ENCODE measurements around the gene SLAMF7.
A peak's percentile ranks its signal among the peaks of the same experiment; 100 is the strongest.
"Not testable (repeated sequence)": the region's sequence is repeated elsewhere in the genome, so short reads cannot be mapped to it uniquely, and the experiment has no call there.

The SLAMF7 gene

GRCh38 chr1:160720356-160721085, 18.5 kb upstream of the SLAMF7 start:
- peak; percentile 27 for DNase-seq (ENCODE audit: low spot score)

GRCh38 chr1:160721473-160721872, 17.6 kb upstream of the SLAMF7 start:
- DNase-seq (ENCODE audit: low spot score): no peak

DNA sequence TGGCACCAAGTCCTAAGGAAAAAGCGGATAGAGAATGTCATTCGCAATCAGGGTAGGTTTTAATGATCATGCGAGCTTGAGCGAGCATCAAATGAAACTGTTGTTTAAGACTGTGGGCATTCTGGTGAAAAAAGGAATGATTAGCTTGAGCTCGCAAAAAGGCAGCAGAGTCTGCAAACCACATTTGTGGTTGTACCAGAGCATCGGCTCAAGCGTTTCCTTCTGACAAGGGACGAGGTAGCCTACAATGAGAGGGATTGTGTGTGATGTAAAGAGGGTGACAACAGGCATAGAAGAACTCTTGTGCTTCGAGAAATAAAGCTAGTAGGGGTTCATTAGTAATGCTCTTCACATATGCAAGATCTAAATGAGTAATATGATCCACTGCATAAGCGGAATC, 16.3 kb upstream of the SLAMF7 start:
- no peak for DNase-seq (ENCODE audit: low spot score)

DNA sequence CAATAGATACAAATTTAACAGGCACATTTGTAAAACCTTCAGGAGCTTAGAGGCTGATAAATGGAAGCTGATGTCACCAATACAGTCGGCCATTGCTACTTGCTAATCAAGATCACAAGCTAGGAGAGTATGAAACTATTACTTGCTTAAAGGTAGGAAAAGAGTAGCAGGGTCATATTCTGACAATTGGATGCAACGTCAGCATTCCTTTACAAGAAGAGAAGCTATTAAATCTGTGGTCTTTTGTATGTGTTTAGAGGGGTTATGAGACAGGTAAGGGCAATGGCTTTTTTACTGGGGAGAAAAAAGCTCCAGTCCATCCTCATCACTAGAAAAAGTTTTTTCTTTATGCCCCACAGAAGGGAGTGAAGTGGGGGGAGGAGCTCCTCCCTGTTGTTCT, 15.7 kb upstream of the SLAMF7 start:
- no peak for DNase-seq (ENCODE audit: low spot score)

DNA sequence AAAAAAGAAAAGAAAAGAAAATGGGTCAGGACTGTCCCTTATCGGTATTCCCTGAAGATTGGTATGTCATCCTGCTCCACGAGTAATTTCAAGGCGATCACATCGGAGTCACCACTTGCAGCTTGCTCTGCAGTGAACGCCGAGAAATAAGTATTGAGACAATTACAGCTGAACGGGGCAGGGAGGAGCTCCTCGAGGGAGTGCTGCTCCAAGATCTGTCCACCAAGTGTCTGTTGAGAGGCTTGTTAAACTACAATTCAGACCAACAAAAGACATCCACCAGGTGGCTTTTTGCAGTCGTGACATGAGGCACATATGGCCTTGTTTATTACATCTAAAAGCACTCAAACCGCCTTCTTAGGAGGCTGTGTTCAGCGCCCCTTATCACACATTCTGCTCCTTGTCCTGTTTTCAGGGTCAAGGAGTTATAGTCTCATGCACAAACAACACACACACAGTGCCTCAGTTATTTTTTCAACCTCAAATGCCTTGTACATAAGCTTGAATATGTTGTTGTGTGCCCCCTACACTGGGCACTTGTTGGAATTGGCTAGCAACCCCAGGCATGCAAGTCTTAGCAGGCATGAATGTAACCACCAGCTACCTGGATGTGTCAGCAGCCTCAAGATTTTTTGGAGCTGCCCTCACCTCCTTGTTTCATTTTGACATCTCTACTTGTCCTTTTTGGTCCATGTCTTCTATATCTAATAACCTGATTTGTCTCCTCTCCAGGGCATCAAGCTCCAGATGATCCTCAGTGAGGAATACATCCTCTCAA, 14.4 kb upstream of the SLAMF7 start:
- DNase-seq (ENCODE audit: low spot score): no peak

DNA sequence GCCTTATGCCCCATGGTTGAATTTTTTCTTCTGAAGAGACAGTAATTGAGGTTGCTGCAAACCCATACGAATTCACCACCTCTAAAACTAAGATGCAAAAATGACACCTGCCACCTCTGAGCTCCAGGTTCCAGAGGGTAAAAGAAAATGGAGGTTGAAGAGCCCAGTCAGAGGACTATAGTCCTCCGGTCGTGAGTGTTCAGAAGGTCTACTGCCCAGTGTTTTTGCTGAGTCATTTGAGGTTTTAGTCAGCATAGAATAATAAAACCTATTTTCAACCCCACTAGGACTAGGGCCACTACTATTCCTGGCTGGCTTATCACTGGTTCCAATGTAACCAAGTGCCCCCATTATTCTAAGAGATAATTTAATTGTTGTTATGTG, 12.9 kb upstream of the SLAMF7 start:
- DNase-seq (ENCODE audit: low spot score): peak; percentile 47

DNA sequence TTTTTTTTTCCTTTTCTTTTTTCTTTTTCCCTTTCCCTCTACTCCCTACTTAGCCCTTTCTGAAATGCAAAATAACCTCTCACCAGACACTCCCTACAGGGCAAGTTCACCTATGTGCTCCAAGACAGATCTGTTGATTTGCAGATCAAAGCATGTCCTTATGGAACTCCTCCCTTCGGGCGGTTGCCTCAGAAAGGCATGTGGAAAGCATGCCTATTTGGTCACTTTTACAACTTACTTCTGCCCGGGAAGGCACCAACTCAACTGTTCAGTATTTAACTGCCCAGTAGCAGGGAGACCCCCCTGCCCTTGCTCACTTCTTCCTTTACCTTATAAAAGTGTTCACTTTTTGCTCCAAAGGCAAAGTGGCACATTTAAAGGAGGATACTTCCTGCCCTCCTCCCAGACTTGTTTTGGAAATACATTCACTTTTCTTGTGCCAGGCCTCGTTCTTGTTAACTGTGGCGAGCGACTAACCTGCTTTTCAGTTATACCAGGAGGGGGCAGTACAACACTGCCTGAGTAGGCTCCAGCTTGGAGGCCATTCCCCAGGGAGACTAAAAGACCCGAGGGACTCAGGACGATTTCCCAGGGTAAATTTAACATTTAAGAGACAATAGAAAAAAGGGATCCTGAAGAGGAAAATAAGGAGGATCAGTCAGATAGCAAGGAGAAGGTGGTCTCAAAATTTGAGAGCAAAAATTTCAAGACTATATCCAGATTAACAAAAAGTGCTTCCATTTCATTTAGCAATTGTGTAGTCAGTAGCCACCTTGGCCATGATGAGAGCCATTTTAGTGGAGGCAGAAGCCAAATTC, 12.3 kb upstream of the SLAMF7 start:
- peak; percentile 80 for DNase-seq (ENCODE audit: low spot score)

- no peak for DNase-seq (ENCODE audit: low spot score)
Measured at GRCh38 chr1:160727316-160727640, 11.8 kb upstream of the SLAMF7 start.

GRCh38 chr1:160731564-160731963, 7.5 kb upstream of the SLAMF7 start:
- DNase-seq (ENCODE audit: low spot score): not testable (repeated sequence)

- DNase-seq (ENCODE audit: low spot score): no peak
Measured at GRCh38 chr1:160731990-160732389, 7.1 kb upstream of the SLAMF7 start.

DNA sequence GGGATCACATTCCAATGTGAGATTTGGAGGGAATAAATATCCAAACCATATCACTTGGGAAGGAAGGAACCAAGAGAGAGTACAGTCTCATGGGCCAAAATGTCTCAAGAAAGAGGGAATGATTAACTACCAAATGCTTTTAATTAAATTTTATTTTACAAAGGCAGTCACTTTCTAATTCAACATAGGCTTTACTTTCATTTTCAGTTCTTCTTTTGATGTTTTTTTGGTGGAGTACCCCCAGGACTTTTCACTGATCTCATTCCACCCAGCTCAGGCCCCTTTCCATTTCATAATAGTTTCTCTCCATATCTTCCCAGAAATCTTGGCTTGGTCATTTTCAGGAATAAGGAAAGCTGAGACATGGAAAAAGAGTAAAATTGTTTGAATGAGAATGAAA, 5.1 kb upstream of the SLAMF7 start:
- no peak for DNase-seq (ENCODE audit: low spot score)

DNA sequence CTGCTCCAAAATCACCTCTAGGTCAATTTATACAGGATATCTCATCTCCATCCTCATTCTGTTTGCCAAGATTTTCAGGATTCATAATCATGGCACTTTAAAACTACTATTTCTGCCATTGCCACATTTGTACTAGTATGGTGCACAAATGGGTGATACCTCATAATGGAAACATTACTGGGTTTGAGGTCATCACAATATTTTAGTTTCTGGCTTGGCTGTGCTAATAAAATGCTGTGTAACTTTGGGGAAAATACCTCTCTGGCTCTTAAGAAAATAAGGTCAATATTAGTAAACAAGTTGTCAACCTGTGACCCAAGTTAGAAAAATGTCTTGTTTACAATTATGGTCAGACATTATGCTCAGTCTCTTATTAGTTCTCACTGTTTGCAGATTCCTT, 4.7 kb upstream of the SLAMF7 start:
- no peak for DNase-seq (ENCODE audit: low spot score)

DNA sequence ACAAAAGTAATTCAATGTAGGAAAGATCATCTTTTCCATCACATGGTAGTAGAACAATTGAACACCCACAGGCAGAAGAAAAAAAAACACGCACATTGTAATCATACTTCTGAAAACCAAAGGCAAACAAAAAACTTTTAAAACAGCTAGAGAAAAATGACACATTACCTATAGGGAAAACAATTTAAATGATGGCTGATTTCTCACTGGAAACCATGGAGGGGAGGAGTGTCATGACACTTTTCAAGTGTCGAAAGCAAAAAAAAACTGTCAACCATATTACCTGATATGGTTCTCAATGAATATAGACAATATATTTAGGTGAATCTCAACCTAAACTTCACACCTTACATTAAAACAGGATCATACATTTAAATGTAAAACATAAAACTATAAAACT, 776 bp upstream of the SLAMF7 start:
- no peak for DNase-seq (ENCODE audit: low spot score)

- no peak for DNase-seq (ENCODE audit: low spot score)
Measured at GRCh38 chr1:160740133-160740688, 1.2 kb downstream of the SLAMF7 start.

- DNase-seq (ENCODE audit: low spot score): no peak
Measured at GRCh38 chr1:160741092-160741501, 2.0 kb downstream of the SLAMF7 start.

GRCh38 chr1:160741612-160742348, 2.7 kb downstream of the SLAMF7 start:
- no peak for DNase-seq (ENCODE audit: low spot score)

DNA sequence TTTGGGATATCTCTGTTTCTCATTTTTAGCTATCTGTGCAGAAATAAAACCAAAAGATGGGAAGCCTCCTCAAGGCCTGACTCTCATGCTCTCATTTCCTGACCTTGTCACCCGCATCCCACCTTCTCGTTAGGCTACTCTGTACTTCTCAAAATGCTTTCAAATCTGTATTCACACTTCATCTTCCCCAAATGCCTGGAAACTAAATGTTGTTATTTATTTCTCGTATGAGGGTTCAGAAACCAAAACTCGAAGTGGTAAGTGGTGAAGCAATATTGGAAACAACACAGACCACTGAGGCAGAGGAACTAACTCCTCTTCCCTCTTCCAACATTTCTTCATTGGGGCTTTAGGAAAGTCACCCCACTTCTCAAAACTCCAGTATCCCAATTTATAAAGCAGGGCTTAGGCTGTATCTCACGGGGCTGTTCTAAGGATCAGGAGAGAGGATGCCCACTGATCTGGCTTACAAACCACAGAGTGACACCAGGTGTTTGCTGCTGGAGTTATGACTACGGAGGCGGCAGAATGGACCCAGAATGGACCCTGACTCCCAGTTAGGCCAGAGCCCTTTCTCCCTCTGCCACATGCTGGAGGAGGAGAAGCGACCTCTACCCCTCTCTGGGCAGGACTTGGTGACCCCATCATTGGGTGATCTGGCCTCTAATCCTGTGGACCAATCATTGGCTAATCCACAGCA, 3.5 kb downstream of the SLAMF7 start:
- DNase-seq (ENCODE audit: low spot score): no peak

DNA sequence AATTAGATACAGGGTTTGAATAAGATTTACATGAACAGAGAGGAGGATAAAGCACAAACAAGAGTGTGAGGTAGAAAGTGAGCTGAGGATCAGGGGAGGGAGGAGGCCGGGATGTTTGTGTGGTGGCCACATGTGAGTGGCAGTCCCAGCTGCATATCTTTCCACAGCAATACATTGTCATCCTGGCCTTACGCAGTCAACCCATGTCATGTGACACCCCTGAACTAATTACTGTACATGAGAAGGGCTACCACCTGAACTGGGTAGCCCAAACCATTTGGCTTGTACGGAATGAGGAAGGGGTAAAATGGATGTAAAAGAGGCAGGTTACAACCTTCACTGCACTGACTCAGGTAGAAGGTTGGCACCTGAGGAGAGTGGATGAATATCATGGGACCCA, 4.2 kb downstream of the SLAMF7 start:
- no peak for DNase-seq (ENCODE audit: low spot score)

DNA sequence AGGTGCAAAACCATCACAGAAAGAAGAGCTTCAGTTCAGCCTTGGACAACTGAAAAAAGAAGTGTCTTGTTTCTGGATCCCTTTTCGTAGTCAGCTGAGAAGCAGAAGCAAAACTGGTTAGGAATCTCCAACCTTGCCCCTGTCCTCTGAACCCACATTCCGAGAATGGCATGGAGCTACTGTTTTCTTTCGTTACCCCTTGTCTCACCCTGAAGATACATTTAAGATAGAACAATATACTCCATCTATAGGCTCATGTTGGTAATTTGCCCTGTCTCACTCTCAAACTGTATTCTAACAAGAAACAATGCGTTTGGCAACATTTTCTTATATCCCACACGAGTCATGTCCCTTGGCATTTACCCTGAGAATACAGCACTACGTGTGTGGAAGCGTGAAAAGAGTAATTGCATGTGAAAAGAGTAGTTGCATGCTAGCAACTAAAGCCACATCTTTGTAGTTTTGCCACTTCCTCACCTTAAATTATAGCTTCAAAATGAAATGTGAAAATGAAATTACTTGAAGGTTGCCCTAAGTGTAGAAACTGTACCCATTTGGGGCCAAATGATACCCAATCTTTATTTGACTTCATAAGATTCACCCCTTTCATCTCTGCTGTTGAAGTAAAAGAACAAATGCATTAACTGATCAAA, 5.3 kb downstream of the SLAMF7 start:
- DNase-seq (ENCODE audit: low spot score): no peak

GRCh38 chr1:160744852-160745520, 5.9 kb downstream of the SLAMF7 start:
- DNase-seq (ENCODE audit: low spot score): no peak

Measured in LoVo (cell line).